Tibial nerve (tissue), 4 donors: ENCODE data around the gene KPNA1.

Source experiments
- EP300 ChIP-seq, 2 donors: sonication (generic); formaldehyde crosslinking; IDR thresholded peaks; one replicate each; pipeline ENCODE4 v1.6.1; 2017; ENCODE audit warnings: antibody characterized with exemption in 2 of 2, mild to moderate bottlenecking in 1 of 2
- POLR2A ChIP-seq, 2 donors: fragments of 450-650 bp; IDR thresholded peaks; one replicate each; pipeline ENCODE4 v1.6.1; 2017; ENCODE audit warnings: antibody characterized with exemption in 2 of 2, mild to moderate bottlenecking in 2 of 2, moderate library complexity in 2 of 2
- TF ChIP-seq, protein P1 (sequence below), 5 experiments: fragments of 200-600 bp in 3 of 5; fragments of 450-650 bp in 2 of 5; sonication (generic) in 3 of 5; IDR thresholded peaks; one replicate each; pipeline ENCODE4 v1.5.1; 2016 to 2019; ENCODE audit warnings: antibody characterized with exemption in 5 of 5, mild to moderate bottlenecking in 3 of 5, moderate library complexity in 2 of 5

GRCh38 chr3:122563717-122564025, 48.9 kb upstream of the KPNA1 start:
- TF ChIP-seq, protein P1, sequence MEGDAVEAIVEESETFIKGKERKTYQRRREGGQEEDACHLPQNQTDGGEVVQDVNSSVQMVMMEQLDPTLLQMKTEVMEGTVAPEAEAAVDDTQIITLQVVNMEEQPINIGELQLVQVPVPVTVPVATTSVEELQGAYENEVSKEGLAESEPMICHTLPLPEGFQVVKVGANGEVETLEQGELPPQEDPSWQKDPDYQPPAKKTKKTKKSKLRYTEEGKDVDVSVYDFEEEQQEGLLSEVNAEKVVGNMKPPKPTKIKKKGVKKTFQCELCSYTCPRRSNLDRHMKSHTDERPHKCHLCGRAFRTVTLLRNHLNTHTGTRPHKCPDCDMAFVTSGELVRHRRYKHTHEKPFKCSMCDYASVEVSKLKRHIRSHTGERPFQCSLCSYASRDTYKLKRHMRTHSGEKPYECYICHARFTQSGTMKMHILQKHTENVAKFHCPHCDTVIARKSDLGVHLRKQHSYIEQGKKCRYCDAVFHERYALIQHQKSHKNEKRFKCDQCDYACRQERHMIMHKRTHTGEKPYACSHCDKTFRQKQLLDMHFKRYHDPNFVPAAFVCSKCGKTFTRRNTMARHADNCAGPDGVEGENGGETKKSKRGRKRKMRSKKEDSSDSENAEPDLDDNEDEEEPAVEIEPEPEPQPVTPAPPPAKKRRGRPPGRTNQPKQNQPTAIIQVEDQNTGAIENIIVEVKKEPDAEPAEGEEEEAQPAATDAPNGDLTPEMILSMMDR (IDR thresholded peaks at IDR 0.05): no peak
- no peak for TF ChIP-seq POLR2A (IDR thresholded peaks at IDR 0.05)
- TF ChIP-seq EP300 (IDR thresholded peaks at IDR 0.05): no peak
